GM19025 (cell line): ENCODE measurements around the gene CXADR.
"Not testable (repeated sequence)": the region's sequence is repeated elsewhere in the genome, so short reads cannot be mapped to it uniquely, and the experiment has no call there.

Experiments
- ATAC-seq: cut with Tn5 transposase; IDR thresholded peaks from one replicate; pipeline ENCODE4 v1.9.1; 2021; ENCODE audit warnings: mild to moderate bottlenecking, low read depth, moderate library complexity; ENCODE audit not compliant: unreplicated experiment

CXADR gene

DNA sequence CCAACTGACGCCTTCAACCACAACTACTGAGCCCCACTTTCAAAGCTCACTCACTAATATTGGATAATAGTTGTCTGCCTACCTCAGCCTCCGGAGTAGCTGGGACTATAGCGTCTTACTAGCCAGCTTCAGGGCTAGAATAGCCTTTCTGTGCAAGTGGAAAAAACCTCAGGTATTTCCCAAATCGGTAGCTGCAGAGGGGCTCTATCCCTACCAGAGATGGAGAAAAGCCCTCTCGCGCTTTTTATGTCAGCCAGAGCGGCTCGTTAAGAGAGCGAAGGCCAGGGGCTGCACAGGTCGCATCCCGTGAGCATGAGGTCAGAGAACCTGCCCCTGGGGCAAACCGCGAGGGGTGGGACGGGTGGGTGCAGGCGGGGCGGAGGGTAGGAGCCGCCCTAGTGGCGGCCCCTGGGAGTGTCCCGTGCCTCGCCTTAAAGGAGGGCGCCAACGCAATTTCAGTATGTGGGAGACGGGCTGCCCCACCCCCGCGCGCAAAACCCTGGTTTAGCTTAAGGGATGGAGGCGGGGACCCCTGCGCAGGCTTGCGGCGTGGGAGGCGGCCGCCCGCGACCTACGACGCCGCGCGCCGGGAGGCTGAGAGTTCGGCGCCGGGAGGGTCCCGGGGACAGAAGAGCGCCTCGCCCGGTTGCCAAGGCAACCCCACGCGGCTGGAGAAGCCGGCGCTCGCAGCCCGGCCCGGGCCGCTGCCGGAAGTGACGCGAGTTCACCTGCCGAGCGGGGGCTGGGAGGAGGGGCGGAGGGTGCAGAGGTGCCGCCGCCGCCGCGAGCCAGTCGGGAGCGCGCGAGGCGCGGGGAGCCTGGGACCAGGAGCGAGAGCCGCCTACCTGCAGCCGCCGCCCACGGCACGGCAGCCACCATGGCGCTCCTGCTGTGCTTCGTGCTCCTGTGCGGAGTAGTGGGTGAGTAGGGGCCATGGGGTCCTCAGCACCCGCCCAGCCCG, at the start of gene CXADR:
TSS of gene CXADR (plus strand) at position 791 of the 961 bp plus-strand sequence. CDS start at position 878, 87 bp downstream.
- ATAC-seq = peak; percentile 87

DNA sequence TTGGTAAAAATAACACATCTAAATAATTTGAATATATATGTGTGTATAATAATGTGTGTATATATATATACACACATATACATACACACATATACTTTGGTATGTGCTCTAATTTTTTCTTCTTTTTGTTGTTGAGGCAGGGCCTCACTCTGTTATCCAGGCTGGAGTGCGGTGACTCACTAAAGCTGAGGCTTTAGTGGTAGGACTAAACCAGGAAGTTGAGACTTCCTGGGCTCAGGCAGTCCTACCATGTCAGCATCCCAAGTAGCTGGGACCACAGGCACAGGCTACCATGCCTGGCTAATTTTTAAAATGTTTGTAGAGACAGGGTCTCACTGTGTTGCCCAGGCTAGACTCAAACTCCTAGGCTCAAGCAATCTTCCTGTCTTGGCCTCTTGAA, 46.7 kb upstream of the CXADR start:
- ATAC-seq = no peak

DNA sequence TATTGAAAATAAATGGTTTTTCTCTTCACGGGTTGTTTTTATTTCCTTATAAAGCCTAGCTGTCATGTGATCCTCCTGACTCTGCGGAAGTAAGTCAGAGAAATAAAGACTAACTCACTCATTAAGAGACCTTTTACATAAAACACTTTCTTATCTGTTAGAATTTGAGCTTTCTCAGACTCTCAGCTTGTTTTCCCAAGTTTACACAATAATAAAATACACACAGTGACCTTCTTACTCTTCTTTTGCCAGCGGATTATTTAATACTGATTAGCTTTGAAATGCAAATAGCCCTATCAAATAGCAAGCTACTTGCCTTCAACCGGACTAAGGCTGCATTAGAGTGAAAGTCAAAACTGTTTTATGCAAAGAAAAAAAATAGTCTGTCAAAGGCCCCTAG, 45.5 kb upstream of the CXADR start:
- ATAC-seq = no peak

DNA sequence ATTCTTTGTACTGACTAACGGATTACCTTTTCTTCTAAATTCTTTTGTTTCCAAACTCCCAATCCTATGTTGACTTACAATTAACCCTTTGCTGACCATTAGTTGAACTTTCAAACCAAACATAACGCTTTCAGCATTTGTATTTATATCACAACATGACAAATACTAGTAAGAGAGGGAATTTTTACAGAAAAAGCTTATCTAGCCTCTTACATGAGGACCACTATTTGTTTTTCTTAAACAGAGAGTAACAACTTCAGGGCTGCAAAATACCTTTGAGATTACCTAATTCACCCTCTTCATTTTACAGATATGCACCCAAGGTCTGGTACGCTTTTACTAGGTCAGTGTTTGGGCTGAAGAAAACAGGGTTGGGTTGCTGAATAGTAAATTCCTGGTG, 45.0 kb upstream of the CXADR start:
- ATAC-seq = no peak

DNA sequence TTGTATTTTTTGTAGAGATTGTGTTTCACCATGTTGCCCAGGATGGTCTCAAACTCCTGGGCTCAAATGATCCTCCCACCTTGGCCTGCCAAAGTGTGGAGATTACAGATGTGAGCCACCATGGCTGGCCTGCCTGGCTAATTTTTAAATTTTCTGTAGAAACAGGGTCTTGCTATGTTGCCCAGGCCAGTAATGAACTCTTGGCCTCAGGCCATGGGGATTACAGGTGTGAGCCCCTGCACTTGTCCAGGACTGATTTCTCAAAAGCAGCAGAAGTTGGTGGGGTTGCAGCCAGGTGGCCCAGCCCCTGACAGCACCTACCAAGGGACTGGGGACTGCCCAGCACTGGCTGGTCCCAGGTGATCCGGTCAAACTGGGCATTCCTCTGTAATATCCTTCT, 44.1 kb upstream of the CXADR start:
- ATAC-seq = no peak

DNA sequence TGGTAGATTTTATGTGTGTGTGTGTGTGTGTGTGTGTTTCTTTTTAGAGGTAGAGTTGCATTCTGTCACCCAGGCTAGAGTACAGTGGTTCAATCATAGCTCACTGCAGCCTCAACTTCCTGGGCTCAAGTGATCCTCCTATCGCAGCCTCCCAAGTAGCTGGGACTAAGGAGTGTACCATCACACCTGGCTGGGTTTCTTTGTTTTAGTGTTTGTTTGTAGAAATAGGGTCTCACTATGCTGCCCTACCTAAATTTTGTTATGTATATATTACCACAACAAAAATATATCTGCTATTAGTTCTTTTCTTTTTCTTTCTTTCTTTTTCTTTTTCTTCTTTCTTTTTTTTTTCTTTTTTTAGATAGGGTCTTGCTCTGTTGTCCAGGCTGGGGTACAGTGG, 43.1 kb upstream of the CXADR start:
- no peak for ATAC-seq

DNA sequence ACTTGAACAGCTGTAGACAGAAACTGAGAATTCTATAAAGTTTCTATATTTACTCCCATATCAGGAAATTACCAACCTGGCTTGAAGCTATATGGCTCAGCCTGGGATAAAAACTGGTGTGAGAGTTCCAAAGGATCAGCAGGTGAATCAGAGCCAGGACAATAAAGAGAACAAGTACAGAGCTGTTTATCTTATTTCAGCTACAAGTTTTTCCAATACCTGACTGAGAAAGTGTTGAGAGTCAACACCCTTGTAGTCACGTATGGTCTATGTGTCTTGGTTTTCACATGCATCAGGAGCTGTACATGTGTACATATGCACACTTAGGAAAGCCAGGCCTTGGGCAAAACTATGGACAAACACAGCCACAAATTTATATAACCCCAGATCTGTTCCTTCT, 40.7 kb upstream of the CXADR start:
- no peak for ATAC-seq

DNA sequence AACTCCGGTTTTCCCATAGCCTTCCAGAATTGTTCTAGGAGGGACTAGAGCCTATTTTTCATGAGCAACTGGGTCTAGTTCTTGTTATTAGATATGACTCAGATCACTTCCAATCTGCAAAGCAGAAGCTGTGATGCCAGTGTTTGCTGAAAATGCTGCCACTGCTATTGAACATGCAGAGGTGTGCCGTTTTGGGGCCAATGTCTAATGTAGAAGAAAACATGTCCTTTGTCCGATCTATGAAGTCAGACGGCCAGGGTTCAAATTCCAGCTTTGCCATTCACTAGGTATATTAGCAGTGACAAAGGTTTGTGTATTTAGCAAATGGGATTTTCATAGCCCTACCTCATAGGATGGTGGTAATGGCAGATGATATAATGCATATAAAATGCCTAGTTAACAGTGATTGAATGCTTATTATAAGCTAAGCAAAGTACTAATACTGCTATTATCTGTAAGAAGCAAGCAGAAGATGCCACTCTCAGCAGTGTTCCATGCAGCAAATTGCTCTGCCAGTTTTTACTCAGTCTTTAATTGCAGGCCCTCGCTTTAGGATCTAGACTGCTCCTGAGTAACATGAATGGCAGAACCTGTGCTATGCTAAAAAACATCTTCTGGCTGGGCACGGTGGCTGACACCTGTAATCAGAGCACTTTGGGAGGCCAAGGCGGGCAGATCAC, 40.1 kb upstream of the CXADR start:
- ATAC-seq = no peak

DNA sequence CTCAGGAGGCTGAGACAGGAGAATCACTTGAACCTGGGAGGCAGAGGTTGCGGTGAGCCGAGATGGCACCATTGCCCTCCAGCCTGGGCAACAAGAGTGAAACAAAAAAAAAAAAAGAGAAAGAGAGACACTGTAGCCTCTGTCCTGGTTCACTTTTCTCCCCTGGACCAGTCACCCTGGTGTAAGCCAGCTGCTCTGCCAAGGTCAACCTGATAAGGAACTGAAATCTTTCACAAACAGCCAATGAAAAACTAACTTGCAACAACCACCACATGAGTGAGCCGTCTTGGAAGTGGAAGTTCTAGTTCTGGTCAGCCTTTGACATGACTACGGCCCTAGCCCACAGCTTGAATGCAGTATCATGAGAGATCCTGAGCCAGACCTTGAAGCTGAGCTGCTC, 36.8 kb upstream of the CXADR start:
- no peak for ATAC-seq

DNA sequence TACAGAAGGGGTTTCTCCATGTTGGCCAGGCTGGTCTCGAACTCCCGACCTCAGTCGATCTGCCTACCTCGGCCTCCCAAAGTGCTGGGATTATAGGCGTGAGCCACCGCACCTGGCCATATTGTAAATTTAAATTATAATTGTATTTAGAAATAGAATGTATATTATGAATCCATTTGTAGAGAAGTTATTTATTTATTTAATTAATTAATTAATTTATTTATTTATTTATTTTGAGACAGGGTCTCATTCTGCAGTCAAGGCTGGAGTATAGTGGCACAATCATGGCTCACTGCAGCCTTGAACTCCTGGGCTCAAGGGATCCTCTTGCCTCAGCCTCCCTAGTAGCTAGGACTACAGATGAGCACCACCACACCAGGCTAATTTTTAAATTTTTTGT, 34.7 kb upstream of the CXADR start:
- not testable (repeated sequence) for ATAC-seq

DNA sequence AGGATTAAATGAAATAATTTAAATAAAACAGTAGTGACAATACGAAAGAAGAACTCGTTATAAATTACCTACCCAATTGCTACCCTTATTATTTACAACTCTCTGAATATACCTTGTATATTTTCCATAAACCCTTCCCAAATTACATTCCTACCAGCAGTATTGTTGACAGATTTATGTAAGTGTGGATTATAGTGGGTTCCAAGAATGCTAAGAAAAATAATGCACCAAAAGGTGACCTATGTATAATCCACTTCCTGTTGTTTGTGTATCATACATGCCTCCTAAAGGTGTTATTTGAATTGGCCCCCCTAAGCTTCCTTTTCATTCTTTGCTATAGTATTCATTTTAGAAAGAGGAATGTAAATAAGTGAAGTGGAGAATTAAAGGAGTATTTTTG, 33.2 kb upstream of the CXADR start:
- ATAC-seq = no peak

DNA sequence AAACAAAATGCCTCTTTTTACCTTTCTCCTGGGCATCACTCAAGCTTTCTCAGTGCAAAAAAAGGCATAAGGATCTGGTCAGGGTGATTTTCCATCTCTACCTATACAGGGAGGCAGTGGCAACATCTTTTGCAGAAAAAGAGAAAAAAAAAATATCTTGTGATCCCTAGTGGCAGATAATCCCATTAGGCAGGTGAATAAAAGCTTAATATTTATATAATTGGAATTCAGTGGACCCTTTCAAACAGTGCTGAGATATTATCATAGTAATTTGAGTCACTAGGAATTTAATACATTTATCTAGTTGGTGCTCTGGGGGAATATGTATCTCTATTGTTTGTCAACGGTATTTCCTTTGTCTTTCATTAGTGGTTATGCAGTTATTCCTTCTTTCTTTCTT, 29.9 kb upstream of the CXADR start:
- no peak for ATAC-seq

DNA sequence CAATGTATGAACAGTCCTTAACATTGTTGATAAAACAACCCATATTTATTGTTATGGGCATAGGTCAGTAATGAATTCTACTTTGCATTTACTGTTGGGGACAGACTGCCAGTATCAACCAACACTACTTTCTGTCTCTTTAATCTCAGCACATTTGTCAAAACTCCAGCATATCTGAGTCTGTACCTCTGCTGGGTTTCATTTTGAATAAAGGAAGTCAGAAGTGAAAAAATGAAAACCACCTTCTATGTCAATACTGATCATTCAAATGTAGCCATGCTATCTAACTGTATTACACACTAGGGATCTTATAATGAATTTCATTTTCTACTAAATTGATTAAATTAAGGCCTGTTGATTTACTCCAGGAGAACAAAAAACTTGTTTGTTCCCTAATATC, 24.2 kb upstream of the CXADR start:
- ATAC-seq = no peak

DNA sequence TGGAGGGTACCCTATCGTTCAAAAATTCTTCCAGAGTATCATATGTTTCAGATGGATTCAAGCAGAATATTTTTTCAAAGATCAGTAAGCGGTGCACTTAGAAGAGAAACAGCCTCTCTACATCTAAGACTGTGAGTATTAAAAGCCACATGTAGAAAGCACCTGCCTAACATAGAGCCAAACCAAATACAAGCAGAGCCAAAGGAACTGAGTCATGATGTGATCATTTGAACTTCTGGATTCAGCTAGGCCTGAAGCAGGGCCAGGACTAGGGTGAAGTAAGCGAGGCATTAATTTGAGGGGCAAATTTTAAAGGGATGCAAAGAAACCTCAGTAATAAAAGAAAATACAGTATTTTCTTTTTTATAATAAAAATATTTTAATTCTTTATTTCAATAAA, 23.3 kb upstream of the CXADR start:
- ATAC-seq = not testable (repeated sequence)

DNA sequence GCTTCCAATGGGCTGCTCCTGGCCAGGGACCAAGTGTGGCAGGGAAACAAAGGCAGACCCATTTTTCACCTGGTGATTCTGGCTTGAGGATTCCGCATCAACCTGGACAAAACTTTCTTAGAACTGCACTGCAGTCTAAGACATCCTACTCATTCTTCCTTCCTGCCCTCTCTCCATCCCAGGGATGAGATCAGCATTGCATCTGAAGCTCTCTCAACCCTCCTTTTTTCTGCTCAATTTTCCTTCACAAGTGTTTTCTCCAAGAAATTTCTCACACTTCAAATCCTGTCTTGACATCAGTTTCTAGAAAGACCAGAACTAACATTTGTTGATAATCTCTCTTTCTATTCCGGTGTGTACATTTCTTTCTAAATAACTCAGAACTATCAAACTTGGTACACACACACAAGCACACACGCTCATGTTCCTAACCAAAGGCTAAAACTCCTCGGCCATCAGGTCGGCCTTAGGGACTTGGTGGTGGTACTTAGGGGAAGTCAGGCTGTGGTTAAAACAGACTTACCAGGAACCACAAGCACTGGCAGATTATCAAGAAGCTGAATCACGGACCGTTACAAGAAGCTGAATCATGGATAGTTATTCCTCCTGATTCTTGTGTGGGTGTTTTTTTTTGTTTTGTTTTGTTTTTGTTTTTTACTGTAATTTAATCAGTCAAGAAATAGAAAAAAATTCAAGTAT, 21.0 kb upstream of the CXADR start:
- ATAC-seq = no peak

DNA sequence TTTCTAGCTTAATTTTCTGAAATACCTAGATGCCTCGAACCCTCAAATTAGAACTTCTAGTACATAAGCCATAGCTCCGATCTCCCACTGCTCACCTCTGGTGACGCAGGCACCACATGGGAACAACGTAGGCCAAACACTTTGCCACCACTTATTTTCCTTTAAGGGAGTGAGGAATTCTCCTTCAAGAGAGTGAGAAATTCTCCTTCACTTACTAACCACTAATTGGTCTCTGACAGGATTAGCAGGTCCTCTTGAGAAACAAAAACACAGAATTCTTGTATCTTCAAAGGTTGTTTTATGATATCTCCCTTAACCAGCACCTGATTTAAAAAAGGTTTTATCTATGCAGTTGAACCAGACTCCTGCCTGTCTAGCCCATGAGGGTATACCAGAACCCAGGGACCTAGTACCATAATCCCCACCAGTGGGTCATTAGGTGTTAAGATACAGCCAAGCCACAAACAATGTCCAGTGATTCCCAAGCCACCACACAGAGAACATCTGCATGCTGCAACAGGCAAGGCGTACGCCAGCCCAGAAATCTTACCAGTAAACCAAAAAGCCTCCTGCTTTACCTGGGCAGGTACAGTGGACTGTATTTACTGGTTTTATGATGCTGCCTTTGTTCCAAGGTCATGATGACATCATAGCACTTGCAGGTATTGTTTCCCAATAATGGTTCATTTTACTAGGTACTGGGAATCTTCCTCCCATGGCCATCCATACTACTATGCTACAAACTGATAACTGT, 20.3 kb upstream of the CXADR start:
- no peak for ATAC-seq

DNA sequence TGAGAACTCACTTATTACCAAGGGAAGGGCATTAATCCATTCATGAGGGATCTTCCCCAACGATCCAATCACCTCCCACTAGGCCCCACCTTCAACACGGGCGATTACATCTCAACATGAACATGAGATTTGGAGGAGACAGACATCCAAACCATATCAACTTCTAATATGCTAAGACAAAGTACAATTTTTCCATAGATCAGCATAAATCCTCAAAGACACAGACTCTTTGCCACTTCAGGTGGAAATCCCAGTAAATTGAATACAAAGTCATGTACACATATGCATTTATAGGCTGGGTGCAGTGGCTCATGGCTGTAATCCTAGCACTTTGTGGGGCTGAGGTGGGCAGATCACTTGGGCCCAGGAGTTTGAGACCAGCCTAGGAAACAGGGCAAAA, 18.8 kb upstream of the CXADR start:
- no peak for ATAC-seq

DNA sequence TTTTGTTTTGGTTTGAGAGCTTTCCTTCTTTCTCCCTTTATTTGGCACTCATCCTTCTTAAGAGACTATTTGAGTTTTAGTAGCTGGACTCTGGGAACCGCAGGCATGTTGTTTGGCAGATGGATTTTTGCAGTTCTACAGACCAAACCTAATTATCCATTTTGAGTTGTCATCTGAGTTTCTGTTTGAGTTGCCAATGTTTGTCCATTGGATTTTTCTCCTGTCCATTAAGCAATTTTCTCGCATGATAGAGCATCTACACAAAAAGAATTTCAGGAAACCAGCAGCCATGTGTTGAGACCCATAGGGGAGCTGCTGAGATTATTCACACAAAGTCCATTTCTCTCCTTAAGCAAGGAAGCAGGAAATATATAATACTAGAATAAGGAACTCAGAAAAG, 17.2 kb upstream of the CXADR start:
- ATAC-seq = no peak

DNA sequence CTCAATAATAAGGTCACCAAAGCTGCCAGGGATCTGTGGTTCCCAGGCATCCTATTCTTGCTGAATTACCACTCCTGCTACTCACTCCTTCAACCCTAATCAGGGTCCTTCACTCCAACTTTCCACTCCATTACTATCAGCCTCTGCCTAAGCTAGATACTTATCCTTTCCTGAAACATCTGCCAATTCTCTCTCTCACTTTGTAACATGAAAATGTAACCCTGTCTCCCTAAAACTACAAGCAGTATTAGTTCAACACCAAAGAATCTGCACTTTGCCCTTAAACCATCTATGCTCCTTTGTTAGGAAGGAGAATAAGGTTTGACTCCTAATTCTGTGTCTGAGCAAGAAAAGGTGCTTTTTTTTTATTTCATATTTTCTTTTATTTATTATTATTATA, 15.5 kb upstream of the CXADR start:
- ATAC-seq = no peak

DNA sequence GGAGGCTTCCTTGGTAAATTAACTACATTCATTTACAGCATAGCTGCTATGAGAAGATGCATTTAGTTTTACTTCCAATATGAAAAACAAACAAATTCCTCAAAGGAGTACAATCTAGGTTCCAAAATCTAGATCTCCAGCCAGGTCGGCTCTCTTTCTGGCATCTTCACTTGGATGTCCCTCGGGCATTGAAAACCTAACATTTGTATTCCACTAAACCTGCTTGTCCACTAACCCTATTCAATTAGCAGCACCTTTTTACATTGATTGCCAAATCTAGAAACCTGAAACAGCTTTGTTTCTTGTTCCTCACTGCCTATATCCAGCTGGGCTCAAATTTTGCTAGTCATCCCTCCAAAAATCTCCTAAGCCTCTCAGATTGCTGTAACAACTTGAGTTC, 14.3 kb upstream of the CXADR start:
- no peak for ATAC-seq
